SK-N-SH (cell line): Measurements from ENCODE around the gene STIM1. TPM values are rescaled to one million over a fixed set of nuclear protein-coding genes. Genes with fewer than 3 reads are reported as not detected.

Experiments
- CTCF ChIA-PET: fragments of 300-600, 350-600 bp; formaldehyde crosslinking; extraction: SDS; loops from one replicate; lab custom pipeline; 2021; lab: Yijun Ruan, JAX
- POLR2A ChIA-PET: fragments of 350-600 bp; sonication (Branson Sonifier 250); formaldehyde crosslinking; extraction: SDS; loops from one replicate; lab custom pipeline; 2020; ENCODE audit warnings: antibody characterized with exemption, inconsistent platforms; lab: Yijun Ruan, JAX
- DNase-seq: peaks from one replicate; pipeline ENCODE4 v3.0.0; 2012
- H2AFZ ChIP-seq: fragments of 200-600 bp; sonication (generic); 2 replicates; pipeline ENCODE4 v1.8.1; 2016; ENCODE audit warnings: antibody characterized with exemption, mild to moderate bottlenecking, low read depth
- H3F3A ChIP-seq: fragments of 200-600 bp; sonication (generic); replicated peaks from 2 replicates; pipeline ENCODE3; 2016; ENCODE audit warnings: antibody characterized with exemption, mild to moderate bottlenecking; ENCODE audit not compliant: insufficient read depth
- H3K27ac ChIP-seq, 2 experiments: fragments of 200-500 bp in 1 of 2; fragments of 200-600 bp in 1 of 2; sonication (Bioruptor generic) in 1 of 2; sonication (generic), shearing (Covaris generic) in 1 of 2; 2 replicates each; pipeline versions ENCODE4 v1.5.1 to v1.6.1; 2014 to 2016; ENCODE audit warnings: low read depth in 2 of 2, inconsistent platforms in 1 of 2, low read length in 1 of 2, mild to moderate bottlenecking in 1 of 2, mixed read lengths in 1 of 2
- H3K27me3 ChIP-seq: fragments of 200-600 bp; sonication (generic), shearing (Covaris generic); 2 replicates; pipeline ENCODE4 v1.6.1; 2016; ENCODE audit warnings: mixed run types; ENCODE audit not compliant: insufficient read depth
- H3K36me3 ChIP-seq, 2 experiments: fragments of 200-500 bp in 1 of 2; fragments of 200-600 bp in 1 of 2; sonication (Bioruptor generic) in 1 of 2; sonication (generic) in 1 of 2; replicated peaks in 1 of 2; 2 replicates each; pipeline versions ENCODE3 to v1.5.1; 2014 to 2016; ENCODE audit warnings: low read length in 1 of 2, mild to moderate bottlenecking in 1 of 2; ENCODE audit not compliant: insufficient read depth in 2 of 2, control insufficient read depth in 1 of 2
- H3K4me1 ChIP-seq, 2 experiments: fragments of 200-500 bp in 1 of 2; fragments of 200-600 bp in 1 of 2; sonication (Bioruptor generic) in 1 of 2; sonication (generic), shearing (Covaris generic) in 1 of 2; 2 replicates each; pipeline versions ENCODE4 v1.5.1 to v1.6.1; 2014 to 2016; ENCODE audit warnings: low read depth in 1 of 2, low read length in 1 of 2, mixed run types in 1 of 2; ENCODE audit not compliant: insufficient read depth in 2 of 2, control insufficient read depth in 1 of 2
- H3K4me2 ChIP-seq: fragments of 200-600 bp; sonication (generic), shearing (Covaris generic); 2 replicates; pipeline ENCODE4 v1.6.1; 2017; ENCODE audit warnings: mixed run types
- H3K4me3 ChIP-seq, 2 experiments: fragments of 200-500 bp in 1 of 2; fragments of 200-600 bp in 1 of 2; sonication (Bioruptor generic) in 1 of 2; sonication (generic), shearing (Covaris generic) in 1 of 2; 2 replicates each; pipeline versions ENCODE4 v1.5.1 to v1.8.1; 2014 to 2016; ENCODE audit warnings: low read depth in 2 of 2, inconsistent platforms in 1 of 2, low read length in 1 of 2, mild to moderate bottlenecking in 1 of 2, mixed read lengths in 1 of 2, moderate library complexity in 1 of 2
- H3K79me2 ChIP-seq: fragments of 200-600 bp; sonication (generic); 2 replicates; pipeline ENCODE4 v1.8.1; 2017; ENCODE audit warnings: mild to moderate bottlenecking; ENCODE audit not compliant: insufficient read depth
- H3K9ac ChIP-seq: fragments of 200-600 bp; sonication (generic); 2 replicates; pipeline ENCODE4 v1.6.1; 2017; ENCODE audit warnings: mixed run types
- H3K9me2 ChIP-seq: fragments of 200-600 bp; sonication (generic); 2 replicates; pipeline ENCODE4 v1.6.1; 2017; ENCODE audit warnings: mixed run types
- H3K9me3 ChIP-seq: fragments of 200-600 bp; sonication (generic); 2 replicates; pipeline ENCODE4 v1.6.1; 2017; ENCODE audit warnings: mixed run types, mild to moderate bottlenecking, moderate library complexity
- H4K20me1 ChIP-seq: fragments of 200-600 bp; sonication (generic); 2 replicates; pipeline ENCODE4 v1.6.1; 2017; ENCODE audit warnings: mild to moderate bottlenecking, mixed run types; ENCODE audit not compliant: insufficient read depth
- CHD2 ChIP-seq: fragments of 150-350 bp; IDR thresholded peaks from 2 replicates; pipeline ENCODE4 v1.6.1; 2018; ENCODE audit warnings: low read length; ENCODE audit not compliant: partially characterized antibody
- EZH2phosphoT487 ChIP-seq: fragments of 200-600 bp; sonication (generic); IDR thresholded peaks from 2 replicates; pipeline ENCODE4 v1.6.1; 2017; ENCODE audit warnings: low read depth, mixed run types, mild to moderate bottlenecking, antibody characterized with exemption, moderate library complexity, borderline replicate concordance
- FOXM1 ChIP-seq: IDR thresholded peaks from 2 replicates; pipeline ENCODE4 v1.4.0; 2012; ENCODE audit warnings: low read depth, mild to moderate bottlenecking
- MAX ChIP-seq: IDR thresholded peaks from 2 replicates; pipeline ENCODE4 v1.4.0; 2012; ENCODE audit warnings: low read depth
- MXI1 ChIP-seq: IDR thresholded peaks from 2 replicates; pipeline ENCODE4 v1.6.1; 2012; ENCODE audit warnings: mild to moderate bottlenecking, low read depth, low read length, improper control_type of control experiment
- PBX3 ChIP-seq: IDR thresholded peaks from 2 replicates; pipeline ENCODE4; 2012
- RAD21 ChIP-seq: IDR thresholded peaks from 2 replicates; pipeline ENCODE4 v1.6.1; 2012; ENCODE audit warnings: mild to moderate bottlenecking, low read length
- SMC3 ChIP-seq: IDR thresholded peaks from 2 replicates; pipeline ENCODE4 v1.6.1; 2012; ENCODE audit warnings: low read depth, low read length, improper control_type of control experiment
- WGBS: methylation state at CpG from one replicate; pipeline ENCODE4 v1.1.6; 2017; ENCODE audit warnings: low lambda C conversion rate; 5-methylcytosine and 5-hydroxymethylcytosine counted together
- polyA plus RNA-seq, 3 experiments: library from polyadenylated mRNA; depleted of rRNA; stranded (reverse); fragments of >200 nt; gene quantifications; 2 replicates each; pipeline ENCODE4 v1.2.3, GENCODE V29; 2012
- TF ChIP-seq, protein P1 (sequence below): IDR thresholded peaks from 2 replicates; pipeline ENCODE4 v1.6.1; 2012; ENCODE audit warnings: mild to moderate bottlenecking, low read depth, low read length, moderate library complexity
- TF ChIP-seq, protein P2 (sequence below): fragments of 150-350 bp; IDR thresholded peaks from 2 replicates; pipeline ENCODE4 v1.6.1; 2016; ENCODE audit warnings: mild to moderate bottlenecking, low read depth, low read length
- TF ChIP-seq, protein P3 (sequence below): fragments of 200-600 bp; sonication (generic); IDR thresholded peaks from 2 replicates; pipeline ENCODE4 v1.6.1; 2017; ENCODE audit warnings: antibody characterized with exemption, mild to moderate bottlenecking, moderate library complexity
- TF ChIP-seq, protein P4 (sequence below): fragments of 150-350 bp; IDR thresholded peaks from 2 replicates; pipeline ENCODE4 v1.6.1; 2017; ENCODE audit warnings: antibody characterized with exemption, low read length, low read depth, borderline replicate concordance

STIM1 gene
- polyA plus RNA-seq, 1 of the 3 experiments (the other 2 are of a cell fraction), result 29.5 TPM

DNA sequence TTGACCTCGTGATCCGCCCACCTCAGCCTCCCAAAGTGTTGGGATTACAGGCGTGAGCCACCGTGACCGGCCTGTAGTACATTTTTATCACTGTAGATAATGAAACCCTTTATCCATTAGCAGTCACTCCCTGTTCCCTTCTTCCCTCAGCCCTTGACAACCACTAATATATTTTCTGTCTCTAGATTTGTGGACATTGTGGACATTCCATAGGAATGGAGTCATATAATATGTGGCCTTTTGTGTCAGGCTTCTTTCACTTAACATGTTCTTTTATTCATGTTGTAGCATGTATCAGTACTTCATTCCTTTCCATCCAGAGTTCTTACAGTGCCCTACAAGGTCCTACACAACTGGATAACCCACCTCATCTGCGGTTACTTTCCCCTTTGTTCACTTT is 269.7 kb downstream of the STIM1 start:
- H3K9me3 ChIP-seq, result no peaks in the 10 kb centered on the region
- no peak for DNase-seq
- no peak overlapping the region for H3K27ac ChIP-seq
- CTCF ChIA-PET, result interaction anchor here (1.2 kb wide), 1 partner anchor 62 kb away, joined by 3 read pairs; no protein-coding TSS in a partner anchor
- H3K9me2 ChIP-seq, result no peaks in the 10 kb centered on the region
- 96% methylated on average over 6 of the region's 6 CpGs for WGBS
- TF ChIP-seq FOXM1, result no peak
- no peak for TF ChIP-seq MXI1
- TF ChIP-seq, protein P1, sequence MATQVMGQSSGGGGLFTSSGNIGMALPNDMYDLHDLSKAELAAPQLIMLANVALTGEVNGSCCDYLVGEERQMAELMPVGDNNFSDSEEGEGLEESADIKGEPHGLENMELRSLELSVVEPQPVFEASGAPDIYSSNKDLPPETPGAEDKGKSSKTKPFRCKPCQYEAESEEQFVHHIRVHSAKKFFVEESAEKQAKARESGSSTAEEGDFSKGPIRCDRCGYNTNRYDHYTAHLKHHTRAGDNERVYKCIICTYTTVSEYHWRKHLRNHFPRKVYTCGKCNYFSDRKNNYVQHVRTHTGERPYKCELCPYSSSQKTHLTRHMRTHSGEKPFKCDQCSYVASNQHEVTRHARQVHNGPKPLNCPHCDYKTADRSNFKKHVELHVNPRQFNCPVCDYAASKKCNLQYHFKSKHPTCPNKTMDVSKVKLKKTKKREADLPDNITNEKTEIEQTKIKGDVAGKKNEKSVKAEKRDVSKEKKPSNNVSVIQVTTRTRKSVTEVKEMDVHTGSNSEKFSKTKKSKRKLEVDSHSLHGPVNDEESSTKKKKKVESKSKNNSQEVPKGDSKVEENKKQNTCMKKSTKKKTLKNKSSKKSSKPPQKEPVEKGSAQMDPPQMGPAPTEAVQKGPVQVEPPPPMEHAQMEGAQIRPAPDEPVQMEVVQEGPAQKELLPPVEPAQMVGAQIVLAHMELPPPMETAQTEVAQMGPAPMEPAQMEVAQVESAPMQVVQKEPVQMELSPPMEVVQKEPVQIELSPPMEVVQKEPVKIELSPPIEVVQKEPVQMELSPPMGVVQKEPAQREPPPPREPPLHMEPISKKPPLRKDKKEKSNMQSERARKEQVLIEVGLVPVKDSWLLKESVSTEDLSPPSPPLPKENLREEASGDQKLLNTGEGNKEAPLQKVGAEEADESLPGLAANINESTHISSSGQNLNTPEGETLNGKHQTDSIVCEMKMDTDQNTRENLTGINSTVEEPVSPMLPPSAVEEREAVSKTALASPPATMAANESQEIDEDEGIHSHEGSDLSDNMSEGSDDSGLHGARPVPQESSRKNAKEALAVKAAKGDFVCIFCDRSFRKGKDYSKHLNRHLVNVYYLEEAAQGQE, result no peak
- TF ChIP-seq SMC3, result no peak
- no peak for TF ChIP-seq RAD21
- no peak for TF ChIP-seq EZH2phosphoT487
- POLR2A ChIA-PET, result no interaction called here
- no peak overlapping the region for H3K4me3 ChIP-seq
- H3K4me1 ChIP-seq, result no peaks in the 10 kb centered on the region
- H3K4me2 ChIP-seq, result no peak overlapping the region
- H2AFZ ChIP-seq, result no peak overlapping the region
- no peaks in the 10 kb centered on the region for H4K20me1 ChIP-seq
- no peaks in the 10 kb centered on the region for H3K27me3 ChIP-seq
- no peaks in the 10 kb centered on the region for H3F3A ChIP-seq
- H3K79me2 ChIP-seq, result no peaks in the 10 kb centered on the region
- no peak overlapping the region for H3K9ac ChIP-seq
- H3K36me3 ChIP-seq, result peaks cover 70 to 77% of the 10 kb centered on the region in 2 experiments

- H3K4me1 ChIP-seq, result no peaks in the 10 kb centered on the region
- 44% methylated on average over 1 of the region's 1 CpG for WGBS
- H3K4me3 ChIP-seq, result no peak overlapping the region
- no peaks in the 10 kb centered on the region for H3K79me2 ChIP-seq
- POLR2A ChIA-PET, result no interaction called here
- H3F3A ChIP-seq, result no peaks in the 10 kb centered on the region
- no peak overlapping the region for H3K9ac ChIP-seq
- H3K27ac ChIP-seq, result no peak overlapping the region
- CTCF ChIA-PET, result no interaction called here
- no peak for DNase-seq
- no peaks in the 10 kb centered on the region for H3K9me3 ChIP-seq
- no peaks in the 10 kb centered on the region for H4K20me1 ChIP-seq
- H3K4me2 ChIP-seq, result no peak overlapping the region
- no peaks in the 10 kb centered on the region for H3K27me3 ChIP-seq
- H3K36me3 ChIP-seq, result peaks cover 67 to 68% of the 10 kb centered on the region in 2 experiments
- H2AFZ ChIP-seq, result no peak overlapping the region
- H3K9me2 ChIP-seq, result no peaks in the 10 kb centered on the region
- TF ChIP-seq, protein P2, sequence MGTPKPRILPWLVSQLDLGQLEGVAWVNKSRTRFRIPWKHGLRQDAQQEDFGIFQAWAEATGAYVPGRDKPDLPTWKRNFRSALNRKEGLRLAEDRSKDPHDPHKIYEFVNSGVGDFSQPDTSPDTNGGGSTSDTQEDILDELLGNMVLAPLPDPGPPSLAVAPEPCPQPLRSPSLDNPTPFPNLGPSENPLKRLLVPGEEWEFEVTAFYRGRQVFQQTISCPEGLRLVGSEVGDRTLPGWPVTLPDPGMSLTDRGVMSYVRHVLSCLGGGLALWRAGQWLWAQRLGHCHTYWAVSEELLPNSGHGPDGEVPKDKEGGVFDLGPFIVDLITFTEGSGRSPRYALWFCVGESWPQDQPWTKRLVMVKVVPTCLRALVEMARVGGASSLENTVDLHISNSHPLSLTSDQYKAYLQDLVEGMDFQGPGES, result no peak
- TF ChIP-seq, protein P3, sequence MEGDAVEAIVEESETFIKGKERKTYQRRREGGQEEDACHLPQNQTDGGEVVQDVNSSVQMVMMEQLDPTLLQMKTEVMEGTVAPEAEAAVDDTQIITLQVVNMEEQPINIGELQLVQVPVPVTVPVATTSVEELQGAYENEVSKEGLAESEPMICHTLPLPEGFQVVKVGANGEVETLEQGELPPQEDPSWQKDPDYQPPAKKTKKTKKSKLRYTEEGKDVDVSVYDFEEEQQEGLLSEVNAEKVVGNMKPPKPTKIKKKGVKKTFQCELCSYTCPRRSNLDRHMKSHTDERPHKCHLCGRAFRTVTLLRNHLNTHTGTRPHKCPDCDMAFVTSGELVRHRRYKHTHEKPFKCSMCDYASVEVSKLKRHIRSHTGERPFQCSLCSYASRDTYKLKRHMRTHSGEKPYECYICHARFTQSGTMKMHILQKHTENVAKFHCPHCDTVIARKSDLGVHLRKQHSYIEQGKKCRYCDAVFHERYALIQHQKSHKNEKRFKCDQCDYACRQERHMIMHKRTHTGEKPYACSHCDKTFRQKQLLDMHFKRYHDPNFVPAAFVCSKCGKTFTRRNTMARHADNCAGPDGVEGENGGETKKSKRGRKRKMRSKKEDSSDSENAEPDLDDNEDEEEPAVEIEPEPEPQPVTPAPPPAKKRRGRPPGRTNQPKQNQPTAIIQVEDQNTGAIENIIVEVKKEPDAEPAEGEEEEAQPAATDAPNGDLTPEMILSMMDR, result no peak
- TF ChIP-seq, protein P4, sequence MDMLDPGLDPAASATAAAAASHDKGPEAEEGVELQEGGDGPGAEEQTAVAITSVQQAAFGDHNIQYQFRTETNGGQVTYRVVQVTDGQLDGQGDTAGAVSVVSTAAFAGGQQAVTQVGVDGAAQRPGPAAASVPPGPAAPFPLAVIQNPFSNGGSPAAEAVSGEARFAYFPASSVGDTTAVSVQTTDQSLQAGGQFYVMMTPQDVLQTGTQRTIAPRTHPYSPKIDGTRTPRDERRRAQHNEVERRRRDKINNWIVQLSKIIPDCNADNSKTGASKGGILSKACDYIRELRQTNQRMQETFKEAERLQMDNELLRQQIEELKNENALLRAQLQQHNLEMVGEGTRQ, result no peak
- TF ChIP-seq MAX, result no peak
- no peak for TF ChIP-seq RAD21
- TF ChIP-seq PBX3, result no peak
- TF ChIP-seq CHD2, result no peak
- TF ChIP-seq MXI1, result no peak
- TF ChIP-seq, protein P1, result no peak
Measured at GRCh38 chr11:4127357-4127756, 271.9 kb downstream of the STIM1 start.
